Loucy (cell line): ENCODE data around the gene RBSN.
"Not testable (repeated sequence)": the region's sequence is repeated elsewhere in the genome, so short reads cannot be mapped to it uniquely, and the experiment has no call there.

Experiments
- EZH2phosphoT487 ChIP-seq: fragments of 200-600 bp; IDR thresholded peaks from 2 replicates; pipeline ENCODE4 v1.6.1; 2018; ENCODE audit warnings: antibody characterized with exemption, mild to moderate bottlenecking, moderate library complexity, borderline replicate concordance
- TF ChIP-seq, protein P1 (sequence below): fragments of 200-600 bp; sonication (generic); conservative IDR thresholded peaks from 2 replicates; pipeline ENCODE4 v1.5.1; 2014; ENCODE audit warnings: mild to moderate bottlenecking, antibody characterized with exemption, low read length

DNA sequence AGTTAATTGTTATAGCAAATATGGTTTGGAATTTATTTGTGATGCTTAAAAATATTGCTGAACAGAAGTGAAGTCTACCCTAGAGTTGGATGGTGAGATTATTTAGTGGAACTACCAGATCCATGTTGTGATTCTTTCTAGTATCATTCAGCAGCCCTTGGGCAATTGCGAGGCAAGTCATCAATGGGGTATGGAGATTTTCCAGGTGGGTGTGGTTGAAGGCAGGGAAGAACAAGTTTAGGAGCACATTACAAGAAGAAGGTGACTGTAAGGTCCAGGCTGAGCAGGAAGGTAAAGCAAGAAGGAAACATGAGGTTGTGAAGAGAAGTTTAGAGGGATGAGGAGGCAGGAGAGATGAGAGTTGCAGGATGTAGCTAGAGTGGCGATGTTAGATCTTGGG is 36.0 kb upstream of the RBSN start:
- TF ChIP-seq, protein P1, sequence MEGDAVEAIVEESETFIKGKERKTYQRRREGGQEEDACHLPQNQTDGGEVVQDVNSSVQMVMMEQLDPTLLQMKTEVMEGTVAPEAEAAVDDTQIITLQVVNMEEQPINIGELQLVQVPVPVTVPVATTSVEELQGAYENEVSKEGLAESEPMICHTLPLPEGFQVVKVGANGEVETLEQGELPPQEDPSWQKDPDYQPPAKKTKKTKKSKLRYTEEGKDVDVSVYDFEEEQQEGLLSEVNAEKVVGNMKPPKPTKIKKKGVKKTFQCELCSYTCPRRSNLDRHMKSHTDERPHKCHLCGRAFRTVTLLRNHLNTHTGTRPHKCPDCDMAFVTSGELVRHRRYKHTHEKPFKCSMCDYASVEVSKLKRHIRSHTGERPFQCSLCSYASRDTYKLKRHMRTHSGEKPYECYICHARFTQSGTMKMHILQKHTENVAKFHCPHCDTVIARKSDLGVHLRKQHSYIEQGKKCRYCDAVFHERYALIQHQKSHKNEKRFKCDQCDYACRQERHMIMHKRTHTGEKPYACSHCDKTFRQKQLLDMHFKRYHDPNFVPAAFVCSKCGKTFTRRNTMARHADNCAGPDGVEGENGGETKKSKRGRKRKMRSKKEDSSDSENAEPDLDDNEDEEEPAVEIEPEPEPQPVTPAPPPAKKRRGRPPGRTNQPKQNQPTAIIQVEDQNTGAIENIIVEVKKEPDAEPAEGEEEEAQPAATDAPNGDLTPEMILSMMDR: not testable (repeated sequence)
- TF ChIP-seq EZH2phosphoT487: not testable (repeated sequence)
